Smooth muscle cell of the brain vasculature (primary cell): ENCODE data around the gene COIL.

Experiments
- DNase-seq: peaks from one replicate; pipeline ENCODE4 v3.0.0-alpha.2; 2012; ENCODE audit warnings: low read depth, low spot score

COIL gene

DNA sequence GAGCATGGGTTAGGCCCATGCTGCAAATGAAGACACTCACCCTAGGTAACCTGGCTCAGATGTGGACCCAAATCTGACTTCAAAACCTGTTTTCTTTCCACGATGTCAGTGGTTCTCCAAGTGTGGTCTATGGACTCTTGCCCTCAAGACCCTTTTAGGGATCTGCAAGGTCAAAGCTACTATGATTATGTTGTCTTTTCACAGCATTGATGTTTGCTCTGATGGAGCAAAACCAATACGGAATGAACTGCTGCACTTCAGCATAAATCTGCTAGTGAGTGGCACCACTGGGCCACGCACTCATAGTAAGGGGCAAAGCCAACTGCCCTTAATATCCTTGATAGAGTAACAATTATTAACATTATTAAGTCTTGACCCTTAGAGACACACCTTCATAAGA, 25.4 kb downstream of the COIL start:
- no peak for DNase-seq

DNA sequence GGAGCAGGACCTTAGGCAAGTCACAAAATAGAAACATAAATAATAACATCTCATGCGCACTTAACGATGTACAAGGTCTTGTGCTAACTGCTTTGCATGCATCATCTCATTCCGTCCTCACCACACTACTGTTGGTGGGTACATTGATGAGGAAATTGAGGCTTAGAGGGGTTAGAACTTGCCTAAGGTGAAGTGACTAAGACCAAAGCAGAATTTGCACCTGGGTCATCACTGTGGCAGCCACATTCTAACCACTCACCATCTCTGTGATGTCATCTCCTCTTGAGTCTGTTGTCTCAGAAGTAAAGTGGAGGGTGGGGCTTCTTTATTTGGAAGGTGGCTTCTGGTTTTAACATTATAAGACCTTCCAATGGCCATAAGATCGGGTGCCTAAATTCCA, 26.6 kb downstream of the COIL start:
- DNase-seq: no peak

DNA sequence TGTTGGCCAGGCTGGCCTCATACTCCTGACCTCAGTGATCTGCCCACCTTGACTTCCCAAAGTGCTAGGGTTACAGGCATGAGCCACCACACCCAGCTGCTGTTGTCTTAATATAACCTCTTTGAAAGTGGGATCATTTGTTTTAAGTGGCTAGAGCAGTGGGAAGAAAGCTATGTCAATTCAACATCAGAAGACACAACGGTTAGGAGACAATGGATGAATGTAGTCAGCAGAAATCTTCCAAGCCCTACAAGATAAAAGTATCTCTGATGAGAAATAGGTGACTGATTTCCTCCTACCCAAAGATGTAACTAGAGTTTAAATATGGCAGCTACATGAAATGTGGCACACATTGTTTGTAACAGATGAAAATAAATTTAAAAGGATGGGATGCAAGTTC, 27.0 kb downstream of the COIL start:
- DNase-seq: no peak

DNA sequence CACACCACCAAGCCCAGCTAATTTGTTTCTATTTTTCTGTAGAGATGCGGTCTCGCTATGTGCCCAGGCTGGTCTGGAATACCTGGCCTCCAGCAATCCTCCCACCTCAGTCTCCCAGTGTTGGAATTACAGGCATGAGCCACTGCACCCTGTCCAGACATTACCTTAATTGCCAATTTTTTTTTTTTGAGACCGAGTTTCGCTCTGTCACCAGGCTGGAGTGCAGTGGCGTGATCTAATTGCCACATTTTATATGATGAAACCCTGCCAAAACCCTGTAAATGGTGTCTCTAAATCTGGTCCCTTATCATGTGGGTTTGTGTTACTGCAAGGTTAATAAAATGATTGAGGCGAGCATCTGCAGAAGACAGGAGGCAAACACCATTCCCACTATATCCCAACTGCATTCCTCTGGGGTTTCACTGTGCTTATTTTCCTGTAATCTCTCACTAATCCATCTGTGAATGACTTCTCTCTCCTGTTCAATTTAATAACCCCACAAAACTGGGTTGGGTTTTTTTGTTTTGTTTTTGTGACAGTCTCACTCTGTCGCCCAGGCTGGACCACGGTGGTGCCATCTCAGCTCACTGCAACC, 27.6 kb downstream of the COIL start:
- DNase-seq: no peak

DNA sequence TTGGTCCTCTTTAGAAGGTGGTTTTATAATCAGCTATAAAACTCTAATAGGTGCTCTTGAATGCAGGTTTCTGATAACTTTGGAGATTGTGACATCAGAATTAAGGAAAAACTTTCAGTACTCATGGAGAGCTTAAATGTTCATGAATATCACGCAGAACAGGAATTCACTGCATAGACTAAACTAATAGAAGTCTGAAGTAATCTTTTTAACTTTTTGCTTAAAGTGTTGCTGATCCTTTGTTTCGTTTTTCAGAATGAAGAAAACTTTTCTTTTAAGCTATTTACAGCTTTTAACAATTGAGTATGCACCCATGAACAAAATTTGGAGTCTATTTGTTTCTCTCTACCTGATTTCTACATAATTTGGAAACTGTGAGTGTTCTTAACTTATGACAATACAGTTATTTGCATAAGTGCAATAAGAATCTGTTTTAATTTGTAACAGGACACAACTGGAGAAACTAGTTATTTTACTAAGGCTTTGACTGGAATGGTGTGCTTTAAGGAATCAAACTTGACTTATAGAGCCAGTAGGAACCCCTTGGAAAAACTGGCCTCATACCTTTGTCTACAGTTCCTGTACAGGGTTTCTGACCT, 30.0 kb downstream of the COIL start:
- DNase-seq: no peak

DNA sequence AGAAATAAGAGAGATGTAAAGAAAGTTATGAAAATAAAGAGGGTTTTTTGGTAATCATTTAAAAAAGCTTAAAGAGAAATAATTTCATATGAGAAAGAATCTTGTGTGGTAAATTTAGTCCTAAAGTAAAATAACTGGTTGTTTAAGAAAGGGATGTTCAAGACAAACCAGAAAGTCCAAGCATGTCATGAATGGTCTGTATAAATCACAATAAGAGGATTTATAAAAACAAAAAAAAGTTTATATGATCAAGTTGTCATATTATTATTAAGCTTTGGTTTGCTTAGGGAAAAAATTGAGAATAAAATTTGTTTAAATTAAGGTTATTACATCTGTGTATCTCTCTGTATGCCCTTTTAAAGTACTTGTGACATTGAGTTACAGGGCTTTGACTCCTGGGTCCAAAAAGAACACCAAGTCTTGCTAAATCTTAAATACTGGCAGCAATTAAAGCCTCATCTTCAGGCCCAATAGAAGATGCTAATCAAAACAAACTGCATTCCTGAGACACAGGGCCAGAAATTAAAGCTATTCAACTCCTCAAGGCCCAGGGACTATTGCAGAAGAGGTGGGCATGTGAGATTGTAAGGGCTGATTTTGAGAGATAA, 31.4 kb downstream of the COIL start:
- no peak for DNase-seq

DNA sequence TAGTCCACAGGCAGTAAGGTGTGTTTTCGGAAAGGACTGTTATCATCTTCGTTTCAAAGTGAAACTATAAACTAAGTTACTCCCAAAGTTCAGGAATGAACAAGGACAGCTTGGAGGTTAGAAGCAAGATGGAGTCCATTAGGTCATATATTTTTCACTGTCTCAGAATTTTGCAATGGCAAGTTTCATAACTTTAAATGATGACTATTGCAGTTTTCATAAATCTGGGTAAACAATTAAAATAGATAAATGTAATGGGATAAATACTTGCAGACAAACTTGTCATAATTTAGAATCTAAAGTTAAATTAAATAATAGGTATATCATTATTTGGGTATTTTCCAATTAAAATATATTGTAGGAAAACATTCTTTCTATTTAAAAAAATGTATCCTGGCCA, 32.3 kb downstream of the COIL start:
- DNase-seq: no peak

DNA sequence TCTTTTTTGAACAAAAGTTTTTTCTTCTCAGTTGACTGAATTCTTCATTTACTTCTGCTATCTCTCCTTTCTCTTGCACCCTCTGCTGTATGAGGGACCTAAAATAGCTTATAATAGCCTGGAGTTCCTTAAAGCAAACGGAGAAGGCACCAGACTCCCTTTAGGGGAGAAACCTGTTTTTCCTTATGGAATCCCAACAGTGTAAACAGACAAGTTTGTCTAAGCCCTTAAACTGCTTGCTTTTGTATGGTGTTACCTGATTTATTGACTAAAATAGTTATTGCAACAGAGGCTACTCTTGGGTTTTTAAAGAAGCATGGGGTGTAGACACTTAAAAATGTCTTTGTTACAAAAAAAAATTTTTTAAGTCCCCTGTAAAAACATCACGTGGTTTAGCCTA, 34.1 kb downstream of the COIL start:
- DNase-seq: no peak

DNA sequence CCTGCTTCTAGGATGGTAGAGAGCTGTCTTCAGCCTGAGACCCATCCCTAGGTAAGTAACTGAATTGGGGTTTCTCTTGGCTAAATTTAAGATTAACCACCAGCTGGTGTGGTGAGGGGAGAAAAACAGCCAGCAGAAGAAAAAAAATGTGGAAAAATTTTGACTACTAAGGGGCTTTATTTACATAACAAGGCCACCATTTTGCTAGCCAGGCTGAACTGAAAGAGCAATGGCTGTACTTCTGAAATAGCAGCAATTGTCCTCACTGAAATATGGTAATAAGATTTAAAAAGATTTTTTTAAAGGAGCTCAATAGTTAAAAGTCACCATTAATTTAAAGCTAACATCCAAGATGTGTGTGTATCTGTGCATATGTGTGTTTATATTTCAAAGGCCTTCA, 34.6 kb downstream of the COIL start:
- no peak for DNase-seq

DNA sequence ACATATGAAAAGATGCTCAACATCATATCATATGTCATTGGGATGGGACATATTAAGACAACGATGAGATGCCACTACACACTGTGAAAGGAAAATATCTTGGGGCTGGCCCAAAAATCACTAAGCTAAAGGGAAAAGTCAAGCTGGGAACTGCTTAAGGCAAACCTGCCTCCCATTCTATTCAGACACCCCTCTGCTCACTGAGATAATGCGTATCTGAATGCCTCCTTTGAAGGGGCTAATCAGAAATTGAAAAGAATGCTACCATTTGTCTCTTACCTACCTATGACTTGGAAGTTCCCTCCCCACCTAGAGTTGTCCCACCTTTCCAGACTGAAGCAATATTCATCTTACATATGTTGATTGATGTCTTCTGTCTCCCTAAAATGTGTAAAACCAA, 35.8 kb downstream of the COIL start:
- no peak for DNase-seq

DNA sequence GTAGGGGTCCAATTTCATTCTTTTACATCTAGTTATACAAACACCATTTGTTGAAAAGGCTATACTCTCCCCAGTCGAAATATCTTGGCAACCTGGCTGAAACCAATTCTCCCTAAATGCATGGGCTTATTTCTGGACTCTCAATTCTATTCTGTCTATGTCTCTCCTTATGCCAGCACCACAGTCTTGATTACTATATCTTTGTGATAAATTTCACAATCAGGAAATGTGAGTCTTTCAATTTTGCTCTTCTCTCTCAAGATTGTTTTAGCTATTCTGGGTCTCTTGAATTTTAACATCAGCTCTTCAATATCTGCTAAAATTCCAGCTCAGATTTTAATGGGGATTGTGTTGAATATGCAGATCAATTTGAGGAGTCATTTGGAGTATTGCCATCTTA, 41.1 kb downstream of the COIL start:
- no peak for DNase-seq

DNA sequence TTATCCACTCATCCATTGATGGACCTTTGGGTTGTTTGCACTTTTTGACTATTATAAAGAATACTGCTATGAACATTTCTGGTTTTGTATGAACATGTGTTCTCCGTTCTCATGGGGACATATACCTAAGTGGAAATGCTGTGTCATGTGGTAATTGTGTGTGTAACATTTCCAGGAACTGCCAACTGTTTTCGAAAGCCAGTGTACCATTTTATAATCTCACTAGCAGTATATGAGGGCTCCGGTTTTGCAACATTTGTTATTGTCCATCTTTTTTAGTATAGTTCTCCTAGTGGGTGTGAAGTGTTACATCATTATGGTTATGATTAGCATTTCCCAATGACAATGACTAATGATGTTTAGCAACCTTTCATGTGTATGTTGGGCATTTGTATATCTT, 41.9 kb downstream of the COIL start:
- DNase-seq: no peak

DNA sequence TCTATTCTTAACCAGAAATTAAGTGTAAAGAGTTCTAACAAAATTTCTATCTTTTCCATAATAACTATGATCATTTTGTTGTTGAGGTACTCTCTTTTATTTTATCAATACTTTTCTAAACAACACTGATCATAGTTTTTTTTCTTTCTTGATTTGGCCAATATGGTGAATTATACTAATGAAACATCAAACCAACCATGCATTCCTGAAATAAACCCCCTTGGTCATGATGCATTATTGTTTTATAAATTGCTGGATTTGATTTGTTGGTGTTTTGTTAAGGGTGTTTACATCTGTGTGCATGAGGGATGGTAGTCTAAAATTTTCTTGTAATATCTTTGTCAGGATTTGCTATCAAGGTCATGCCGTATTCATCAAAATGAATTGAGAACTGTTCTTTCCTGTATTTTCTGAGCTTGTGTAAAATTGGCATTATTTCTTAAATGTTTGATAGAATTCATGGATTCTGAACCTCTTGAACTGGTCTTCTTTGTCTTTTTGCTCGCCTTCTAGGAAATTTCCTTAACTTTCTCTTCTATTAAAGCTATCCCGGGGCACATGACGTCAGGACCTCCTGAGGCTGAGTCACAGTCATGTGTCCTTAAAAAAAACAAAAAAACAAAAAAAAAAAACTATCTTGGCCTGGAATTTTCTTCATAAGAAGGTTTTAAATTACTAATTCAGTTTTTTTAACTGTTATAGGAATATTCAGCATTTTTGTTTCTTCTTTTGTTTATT, 43.1 kb downstream of the COIL start:
- DNase-seq: no peak

DNA sequence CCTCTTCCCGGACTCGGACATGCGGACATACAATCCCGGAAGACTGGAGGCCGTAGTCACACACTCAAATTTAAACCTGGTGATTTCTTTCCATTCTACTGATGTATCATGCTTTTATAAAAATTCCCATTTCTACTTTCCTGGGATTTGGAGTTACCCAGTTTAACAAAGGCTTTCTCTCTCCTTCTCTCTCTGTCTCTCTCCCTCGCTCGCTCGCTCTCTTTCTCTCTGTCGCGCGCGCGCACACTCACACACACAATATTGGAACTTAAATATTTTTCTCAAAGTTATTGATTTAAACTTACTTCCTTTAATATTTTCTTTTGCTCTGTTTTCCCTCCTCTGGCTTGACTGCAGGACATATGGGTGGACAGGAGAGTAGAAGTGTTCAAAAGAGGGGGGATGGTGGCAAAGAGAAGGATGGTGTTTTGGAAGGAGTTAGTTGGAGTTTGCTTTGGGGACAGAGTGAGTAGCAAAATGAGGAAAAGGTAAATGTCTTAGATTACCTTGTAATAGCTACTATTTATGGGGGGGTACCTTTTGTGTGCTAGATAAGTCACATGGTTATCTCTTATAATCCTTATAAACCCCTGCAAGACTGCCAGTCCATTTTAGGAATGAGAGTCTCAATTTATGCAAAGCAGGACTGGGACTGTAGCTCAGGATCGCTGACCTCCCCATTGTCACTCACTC, 46.1 kb downstream of the COIL start:
- DNase-seq: no peak

DNA sequence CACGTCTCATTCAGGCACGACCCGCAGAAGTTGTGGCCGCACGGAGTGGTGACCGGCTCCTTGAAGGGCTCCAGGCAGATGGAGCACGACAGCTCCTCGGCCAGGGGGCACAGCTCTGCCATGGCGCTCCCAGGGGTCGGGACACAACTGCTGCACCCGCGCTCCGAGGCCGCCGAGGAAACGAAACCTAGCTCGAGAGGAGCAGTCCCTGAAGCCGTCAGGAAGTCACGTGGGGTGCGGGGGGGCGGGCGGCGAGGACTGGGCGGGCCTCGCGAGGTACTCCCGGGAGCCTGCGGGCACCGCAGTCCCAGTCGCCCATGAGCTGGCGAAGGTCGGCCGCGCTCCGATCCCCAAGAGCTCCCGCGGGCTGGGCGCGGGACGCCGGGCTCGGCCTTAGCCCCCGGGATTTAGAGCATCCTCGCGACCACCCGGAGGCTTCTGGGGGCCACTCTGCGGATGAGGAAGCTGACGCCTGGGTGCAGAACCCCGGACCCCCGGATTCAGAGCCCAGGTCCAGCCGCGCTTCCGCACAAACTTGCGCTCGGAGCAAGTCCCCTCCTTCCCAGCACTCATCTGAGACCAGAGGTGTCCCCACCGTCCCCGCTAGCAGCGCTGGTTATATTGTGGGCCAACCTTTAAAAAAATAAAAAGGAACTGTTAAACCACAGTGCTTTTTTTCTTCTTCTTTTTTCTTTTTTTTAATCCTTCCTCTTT, 46.8 kb downstream of the COIL start, which contains the start of gene TRIM25:
TSS of gene TRIM25 (minus strand) at position 183 of the 714 bp plus-strand sequence. CDS start at position 122, 61 bp downstream.
- peak; percentile 61 for DNase-seq

DNA sequence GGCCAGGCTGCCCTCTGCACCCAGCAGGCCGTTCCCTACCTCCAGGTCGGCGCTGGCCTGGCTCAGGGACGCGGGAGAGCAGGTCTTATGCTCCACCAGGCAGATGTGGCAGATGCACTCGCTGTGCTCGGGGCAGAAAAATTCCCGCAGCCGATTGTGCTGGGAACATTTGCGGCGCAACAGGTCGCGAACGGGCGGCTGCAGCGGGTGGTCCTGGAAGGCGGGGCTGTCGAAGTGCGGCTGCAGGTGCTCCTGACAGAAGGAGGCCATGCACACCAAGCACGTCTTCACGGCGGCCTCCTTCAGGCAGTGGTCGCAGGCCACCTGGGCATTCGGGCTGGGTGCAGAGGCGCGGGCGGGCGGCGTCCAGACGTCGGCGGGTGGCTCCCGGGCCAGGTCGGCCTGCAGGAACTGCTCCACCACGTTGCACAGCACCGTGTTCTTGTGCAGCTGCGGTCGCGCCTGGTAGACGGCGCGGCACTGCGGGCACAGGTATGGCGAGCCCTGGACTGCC, 47.4 kb downstream of the COIL start:
- no peak for DNase-seq

DNA sequence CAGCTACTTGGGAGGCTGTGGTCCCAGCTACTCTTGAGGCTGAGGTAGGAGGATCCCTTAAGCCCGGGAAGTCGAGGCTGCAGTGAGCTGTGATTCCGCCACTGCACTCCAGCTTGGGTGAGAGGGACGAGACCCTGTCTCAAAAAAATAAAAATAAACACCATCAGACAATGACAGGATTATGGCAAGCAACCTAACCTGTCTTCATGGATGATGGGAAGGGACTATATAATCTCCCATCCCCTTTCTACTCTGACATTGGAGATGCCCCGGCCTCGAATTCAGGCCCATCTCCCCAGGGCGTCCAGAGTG, 47.9 kb downstream of the COIL start:
- no peak for DNase-seq

DNA sequence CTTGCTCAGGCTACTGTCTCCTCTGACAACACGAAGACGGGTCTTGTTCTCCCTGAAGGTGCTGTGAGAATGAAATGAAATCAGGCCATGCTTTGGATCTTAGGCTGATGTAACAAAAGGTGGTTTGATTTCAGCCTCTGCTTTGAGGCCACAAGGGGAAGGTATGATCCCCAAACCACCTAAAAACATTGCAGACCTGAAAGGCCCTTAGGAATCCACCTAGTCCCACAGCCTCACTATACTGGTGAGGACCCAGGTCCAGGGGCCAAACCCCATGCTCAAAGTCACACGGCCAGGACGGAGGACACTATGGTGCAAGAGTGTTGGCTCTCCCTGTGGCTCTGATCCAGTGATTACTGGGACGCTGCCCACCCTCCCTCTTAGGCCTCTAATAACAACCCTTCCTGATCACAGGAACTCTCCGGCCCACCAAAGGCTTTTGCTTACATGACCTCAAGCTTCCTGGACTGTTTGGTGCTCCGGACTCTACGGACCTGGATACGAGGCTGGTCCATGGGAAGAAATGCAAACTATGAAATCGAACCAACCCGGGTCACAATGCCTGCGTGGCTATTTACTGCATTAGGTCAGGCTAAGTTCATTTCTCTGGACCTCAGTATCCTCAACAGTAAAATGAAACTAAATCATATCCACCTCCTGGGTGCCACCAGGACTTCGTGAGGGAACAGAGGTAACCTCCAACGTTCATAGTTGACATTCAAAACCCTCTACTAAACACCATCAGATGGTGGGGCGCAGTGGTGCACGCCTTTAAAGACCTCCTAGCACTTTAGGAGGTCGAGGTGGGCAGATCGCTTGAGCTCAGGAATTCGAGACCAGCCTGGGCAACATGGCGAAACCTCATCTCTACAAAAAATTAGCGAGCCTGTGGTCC, 48.5 kb downstream of the COIL start:
- DNase-seq: no peak

DNA sequence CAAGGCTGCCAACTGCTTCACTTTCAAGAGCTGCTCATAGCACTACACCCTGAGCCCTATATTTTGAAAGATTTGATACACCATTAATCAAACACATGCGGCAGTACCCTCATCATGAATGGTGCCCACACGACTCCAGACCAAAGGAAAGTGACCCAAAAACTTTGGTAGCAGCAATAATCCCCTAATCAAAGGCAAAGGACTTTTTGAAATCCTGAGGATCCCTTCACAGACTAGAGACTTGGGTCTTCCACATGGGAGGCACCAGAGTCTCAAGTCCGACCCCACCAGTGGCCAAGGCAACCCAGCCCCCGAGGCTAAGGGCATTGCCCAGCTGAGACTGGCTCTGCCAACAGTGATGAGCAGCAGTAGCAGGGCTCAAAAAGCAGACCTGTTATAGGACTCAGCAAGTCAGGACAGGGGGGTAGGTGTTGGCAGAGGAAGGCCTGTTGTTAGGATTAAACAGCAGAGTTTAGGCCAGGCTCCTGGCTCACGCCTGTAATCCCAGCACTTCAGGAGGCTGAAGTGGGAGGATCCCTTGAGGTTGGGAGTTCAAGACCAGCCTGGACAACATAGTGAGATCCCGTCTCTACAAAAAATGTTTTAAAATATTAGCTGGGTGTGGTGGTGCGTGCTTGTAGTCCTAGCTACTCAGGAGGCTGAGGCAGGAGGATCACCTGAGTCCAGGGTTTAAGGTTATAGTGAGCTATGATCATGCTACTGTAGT, 50.2 kb downstream of the COIL start:
- no peak for DNase-seq
